Body of pancreas (tissue), 4 donors: Measurements from ENCODE around the gene PMM2.

Experiments used
- CTCF ChIP-seq, 7 experiments: fragments of 450-650 bp in 4 of 7; fragments of 200-600 bp in 3 of 7; sonication (generic) in 3 of 7; IDR thresholded peaks; one replicate each; pipeline ENCODE4 v1.5.1; 2016 to 2019; ENCODE audit warnings: antibody characterized with exemption in 7 of 7
- POLR2A ChIP-seq, 3 donors: fragments of 450-650 bp; IDR thresholded peaks; one replicate each; pipeline ENCODE4 v1.6.1; 2016; ENCODE audit warnings: antibody characterized with exemption in 3 of 3, mild to moderate bottlenecking in 2 of 3

GRCh38 chr16:8872967-8873865, 75.6 kb downstream of the PMM2 start:
- peak in 3 of 7 experiments; percentile 13 to 28 (median 19) for TF ChIP-seq CTCF (IDR thresholded peaks at IDR 0.05)
- no peak for TF ChIP-seq POLR2A (IDR thresholded peaks at IDR 0.05)
